Esophagus squamous epithelium (tissue), 4 donors: ENCODE results near the gene METAP1.

Experiments used
- POLR2A ChIP-seq, 4 donors: fragments of 450-650 bp; IDR thresholded peaks; one replicate each; pipeline ENCODE4 v1.6.1; 2017; ENCODE audit warnings: antibody characterized with exemption in 4 of 4, mild to moderate bottlenecking in 4 of 4, moderate library complexity in 3 of 4
- TF ChIP-seq, protein P1 (sequence below), 6 experiments: fragments of 450-650 bp in 4 of 6; fragments of 200-600 bp in 2 of 6; sonication (generic) in 2 of 6; IDR thresholded peaks; one replicate each; pipeline ENCODE4 v1.5.1; 2016 to 2019; ENCODE audit warnings: antibody characterized with exemption in 6 of 6, mild to moderate bottlenecking in 4 of 6, moderate library complexity in 4 of 6

DNA sequence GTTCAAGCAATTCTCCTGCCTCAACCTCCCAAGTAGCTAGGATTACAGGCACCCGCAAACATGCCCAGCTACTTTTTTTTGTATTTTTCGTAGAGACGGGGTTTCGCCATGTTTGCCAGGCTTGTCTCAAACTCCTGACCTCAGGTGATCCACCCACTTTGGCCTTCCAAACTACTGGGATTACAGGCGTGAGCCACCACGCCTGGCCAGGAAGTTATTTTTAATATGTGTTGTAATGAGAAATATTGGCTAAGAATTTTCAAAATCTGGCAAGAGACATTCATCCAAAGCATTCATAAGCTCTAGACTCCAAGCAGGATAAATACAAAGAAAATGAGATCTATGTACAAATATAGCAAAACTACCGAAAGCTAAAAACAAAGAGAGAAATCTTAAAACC lies 18.0 kb upstream of the METAP1 start:
- TF ChIP-seq, protein P1, sequence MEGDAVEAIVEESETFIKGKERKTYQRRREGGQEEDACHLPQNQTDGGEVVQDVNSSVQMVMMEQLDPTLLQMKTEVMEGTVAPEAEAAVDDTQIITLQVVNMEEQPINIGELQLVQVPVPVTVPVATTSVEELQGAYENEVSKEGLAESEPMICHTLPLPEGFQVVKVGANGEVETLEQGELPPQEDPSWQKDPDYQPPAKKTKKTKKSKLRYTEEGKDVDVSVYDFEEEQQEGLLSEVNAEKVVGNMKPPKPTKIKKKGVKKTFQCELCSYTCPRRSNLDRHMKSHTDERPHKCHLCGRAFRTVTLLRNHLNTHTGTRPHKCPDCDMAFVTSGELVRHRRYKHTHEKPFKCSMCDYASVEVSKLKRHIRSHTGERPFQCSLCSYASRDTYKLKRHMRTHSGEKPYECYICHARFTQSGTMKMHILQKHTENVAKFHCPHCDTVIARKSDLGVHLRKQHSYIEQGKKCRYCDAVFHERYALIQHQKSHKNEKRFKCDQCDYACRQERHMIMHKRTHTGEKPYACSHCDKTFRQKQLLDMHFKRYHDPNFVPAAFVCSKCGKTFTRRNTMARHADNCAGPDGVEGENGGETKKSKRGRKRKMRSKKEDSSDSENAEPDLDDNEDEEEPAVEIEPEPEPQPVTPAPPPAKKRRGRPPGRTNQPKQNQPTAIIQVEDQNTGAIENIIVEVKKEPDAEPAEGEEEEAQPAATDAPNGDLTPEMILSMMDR (IDR thresholded peaks at IDR 0.05) = no peak
- no peak for TF ChIP-seq POLR2A (IDR thresholded peaks at IDR 0.05)
